C4-2B (cell line): Measurements from ENCODE around the gene ANKS1B.

Experiments
- CTCF ChIP-seq: fragments of 450-650 bp; conservative IDR thresholded peaks from 2 replicates; pipeline ENCODE4 v1.5.1; 2017; ENCODE audit warnings: mild to moderate bottlenecking
- ZFX ChIP-seq: fragments of 450-650 bp; IDR thresholded peaks from 2 replicates; pipeline ENCODE4 v1.6.1; 2017

DNA sequence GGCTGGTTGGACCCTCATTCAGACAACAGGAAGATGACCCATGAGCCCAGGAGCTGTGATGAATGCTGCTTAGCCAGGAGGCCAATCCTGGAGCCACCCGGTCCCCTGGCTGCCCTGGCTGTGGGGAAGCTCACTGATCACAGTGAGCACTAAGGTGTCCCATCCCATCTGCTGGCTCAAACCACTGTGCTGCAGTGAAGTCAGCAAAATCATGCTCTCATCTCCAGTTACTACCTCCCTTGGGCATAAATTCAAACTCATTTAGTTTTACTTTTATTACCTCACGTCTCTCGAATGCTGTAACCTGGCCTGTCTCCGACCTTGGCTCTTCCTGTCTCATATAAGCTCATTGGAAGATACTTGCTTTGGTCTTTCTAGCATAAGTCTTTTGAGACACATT, 1227.3 kb downstream of the ANKS1B start:
- TF ChIP-seq CTCF (no peak), ZFX (no peak)
